Esophagus squamous epithelium (tissue), 4 donors: ENCODE data around the gene NPAS2.

Experiments
- POLR2A ChIP-seq, 4 donors: fragments of 450-650 bp; IDR thresholded peaks; one replicate each; pipeline ENCODE4 v1.6.1; 2017; ENCODE audit warnings: antibody characterized with exemption in 4 of 4, mild to moderate bottlenecking in 4 of 4, moderate library complexity in 3 of 4
- TF ChIP-seq, protein P1 (sequence below), 6 experiments: fragments of 450-650 bp in 4 of 6; fragments of 200-600 bp in 2 of 6; sonication (generic) in 2 of 6; IDR thresholded peaks; one replicate each; pipeline ENCODE4 v1.5.1; 2016 to 2019; ENCODE audit warnings: antibody characterized with exemption in 6 of 6, mild to moderate bottlenecking in 4 of 6, moderate library complexity in 4 of 6

GRCh38 chr2:100910111-100910510 is 90.2 kb downstream of the NPAS2 start:
- TF ChIP-seq POLR2A (IDR thresholded peaks at IDR 0.05): no peak
- TF ChIP-seq, protein P1, sequence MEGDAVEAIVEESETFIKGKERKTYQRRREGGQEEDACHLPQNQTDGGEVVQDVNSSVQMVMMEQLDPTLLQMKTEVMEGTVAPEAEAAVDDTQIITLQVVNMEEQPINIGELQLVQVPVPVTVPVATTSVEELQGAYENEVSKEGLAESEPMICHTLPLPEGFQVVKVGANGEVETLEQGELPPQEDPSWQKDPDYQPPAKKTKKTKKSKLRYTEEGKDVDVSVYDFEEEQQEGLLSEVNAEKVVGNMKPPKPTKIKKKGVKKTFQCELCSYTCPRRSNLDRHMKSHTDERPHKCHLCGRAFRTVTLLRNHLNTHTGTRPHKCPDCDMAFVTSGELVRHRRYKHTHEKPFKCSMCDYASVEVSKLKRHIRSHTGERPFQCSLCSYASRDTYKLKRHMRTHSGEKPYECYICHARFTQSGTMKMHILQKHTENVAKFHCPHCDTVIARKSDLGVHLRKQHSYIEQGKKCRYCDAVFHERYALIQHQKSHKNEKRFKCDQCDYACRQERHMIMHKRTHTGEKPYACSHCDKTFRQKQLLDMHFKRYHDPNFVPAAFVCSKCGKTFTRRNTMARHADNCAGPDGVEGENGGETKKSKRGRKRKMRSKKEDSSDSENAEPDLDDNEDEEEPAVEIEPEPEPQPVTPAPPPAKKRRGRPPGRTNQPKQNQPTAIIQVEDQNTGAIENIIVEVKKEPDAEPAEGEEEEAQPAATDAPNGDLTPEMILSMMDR (IDR thresholded peaks at IDR 0.05): no peak
